Measurements from ENCODE around the gene DOK1.
A peak's percentile ranks its signal among the peaks of the same experiment; 100 is the strongest.

- TF ChIP-seq POLR2A (IDR thresholded peaks at IDR 0.05; ENCODE audit: low read length) (peak; percentile 41), GATA1 (IDR thresholded peaks at IDR 0.05; ENCODE audit: low read depth, low read length) (no peak)
Observed at GRCh38 chr2:74548900-74549826, 5.4 kb upstream of the DOK1 start.
